Esophagus muscularis mucosa (tissue), 4 donors: Measurements from ENCODE around the gene RPS6KA2. TPM values are rescaled to one million over a fixed set of nuclear protein-coding genes. Genes with fewer than 3 reads are reported as not detected.

Experiments
- DNase-seq: peaks from one replicate; pipeline ENCODE4 v3.0.0-alpha.2; 2017; ENCODE audit errors: extremely low spot score
- H3K27ac ChIP-seq, 4 donors: fragments of 200-600 bp; sonication (generic); replicated peaks in 1 of 4; 1 replicate in 3 of 4; 2 replicates in 1 of 4; pipeline ENCODE4 v1.5.1; 2016 to 2019; ENCODE audit warnings: mild to moderate bottlenecking in 1 of 4
- H3K27me3 ChIP-seq, 4 donors: fragments of 200-600 bp; sonication (generic); one replicate each; pipeline versions ENCODE4 v1.5.1 to v1.6.0; 2016 to 2019
- H3K36me3 ChIP-seq, 4 donors: fragments of 200-600 bp; sonication (generic); one replicate each; pipeline ENCODE4 v1.5.1; 2016 to 2019
- H3K4me1 ChIP-seq, 4 donors: fragments of 200-600 bp; sonication (generic); one replicate each; pipeline ENCODE4 v1.5.1; 2016 to 2019
- H3K4me3 ChIP-seq, 4 donors: fragments of 200-600 bp; sonication (generic); 1 replicate in 2 of 4; 2 replicates in 2 of 4; pipeline ENCODE4 v1.5.1; 2016 to 2019; ENCODE audit warnings: mild to moderate bottlenecking in 4 of 4, moderate library complexity in 1 of 4
- H3K9me3 ChIP-seq, 4 donors: fragments of 200-600 bp; sonication (generic); 1 replicate in 3 of 4; 2 replicates in 1 of 4; pipeline ENCODE4 v1.5.1; 2016 to 2019
- EP300 ChIP-seq: sonication (generic); formaldehyde crosslinking; IDR thresholded peaks from one replicate; pipeline ENCODE4 v1.6.1; 2017; ENCODE audit warnings: antibody characterized with exemption
- POLR2A ChIP-seq: fragments of 450-650 bp; IDR thresholded peaks from one replicate; pipeline ENCODE4 v1.6.1; 2017; ENCODE audit warnings: antibody characterized with exemption, moderate library complexity, mild to moderate bottlenecking, low read depth
- POLR2AphosphoS5 ChIP-seq, 2 donors: sonication (generic); formaldehyde crosslinking; IDR thresholded peaks; one replicate each; pipeline ENCODE4 v1.6.1; 2017; ENCODE audit warnings: antibody characterized with exemption in 2 of 2
- WGBS: methylation state at CpG from one replicate; pipeline ENCODE4 v1.1.5; 2018; 5-methylcytosine and 5-hydroxymethylcytosine counted together
- intact Hi-C: fragments of 100-400 bp; cut with DNase I; formaldehyde crosslinking; loops from one replicate; pipeline ENCODE4 v1.15.1; 2023
- total RNA-seq, 4 donors: library from RNA; depleted of rRNA; stranded (reverse); fragments of >200 nt; gene quantifications; one replicate each; pipeline versions ENCODE4 v1.1.0 to v1.2.1, GENCODE V29; 2016
- TF ChIP-seq, protein P1 (sequence below), 3 experiments: fragments of 200-600 bp in 2 of 3; fragments of 450-650 bp in 1 of 3; sonication (generic) in 2 of 3; IDR thresholded peaks; one replicate each; pipeline ENCODE4 v1.5.1; 2017 to 2019; ENCODE audit warnings: antibody characterized with exemption in 3 of 3, mild to moderate bottlenecking in 2 of 3, moderate library complexity in 1 of 3

Gene RPS6KA2
- total RNA-seq, 4 donors from 2014 or later = 83.9 to 126 (median 112) TPM

DNA sequence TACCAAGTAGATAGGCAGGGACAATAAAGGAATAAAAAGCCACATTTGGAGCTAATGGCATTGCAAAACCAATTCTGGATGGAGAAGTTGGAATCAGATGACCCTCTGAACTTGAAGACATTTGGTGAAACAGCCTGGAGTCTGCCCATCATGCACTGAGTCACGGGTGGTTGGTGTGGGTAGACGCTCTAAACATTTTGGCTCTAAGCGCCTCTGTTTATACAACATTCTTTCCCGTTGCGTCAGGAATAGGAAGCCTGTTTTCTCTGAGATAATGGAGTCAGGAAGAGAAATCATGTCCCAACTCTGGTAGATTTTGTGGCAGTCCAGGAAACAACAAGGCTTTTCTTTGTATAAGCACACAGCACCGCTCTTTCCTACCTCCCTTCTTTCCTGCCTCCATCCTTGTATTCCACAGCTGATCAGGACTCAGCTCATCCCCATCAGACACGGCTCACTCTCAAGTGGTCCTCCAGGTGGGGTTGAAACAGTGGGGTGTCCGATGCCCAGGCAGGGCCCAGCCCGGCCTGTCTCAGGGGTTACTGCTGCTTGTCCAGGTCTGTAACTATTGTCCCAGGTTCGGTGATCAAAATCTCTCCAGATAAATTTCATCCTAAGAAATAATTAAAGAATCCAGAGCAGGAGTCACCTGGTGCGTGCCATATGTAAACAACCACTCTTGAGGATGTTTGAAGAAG lies 28.5 kb downstream of the RPS6KA2 start:
- no peak for DNase-seq
- Histone ChIP-seq H3K9me3 (no peaks in the 10 kb centered on the region), H3K27me3 (no peaks in the 10 kb centered on the region), H3K36me3 (no peaks in the 10 kb centered on the region), H3K4me1 (peaks cover 36 to 56% (median 51%) of the 10 kb centered on the region in 4 donors), H3K4me3 (no peak overlapping the region), H3K27ac (peak overlapping the region; percentile 65 to 78 (median 70))
- no peak for TF ChIP-seq POLR2A
- peak; percentile 69 to 71 for TF ChIP-seq POLR2AphosphoS5 (IDR thresholded peaks at IDR 0.05)
- WGBS = 54% methylated on average over 11 of the region's 11 CpGs
- intact Hi-C loops = no loop called here

DNA sequence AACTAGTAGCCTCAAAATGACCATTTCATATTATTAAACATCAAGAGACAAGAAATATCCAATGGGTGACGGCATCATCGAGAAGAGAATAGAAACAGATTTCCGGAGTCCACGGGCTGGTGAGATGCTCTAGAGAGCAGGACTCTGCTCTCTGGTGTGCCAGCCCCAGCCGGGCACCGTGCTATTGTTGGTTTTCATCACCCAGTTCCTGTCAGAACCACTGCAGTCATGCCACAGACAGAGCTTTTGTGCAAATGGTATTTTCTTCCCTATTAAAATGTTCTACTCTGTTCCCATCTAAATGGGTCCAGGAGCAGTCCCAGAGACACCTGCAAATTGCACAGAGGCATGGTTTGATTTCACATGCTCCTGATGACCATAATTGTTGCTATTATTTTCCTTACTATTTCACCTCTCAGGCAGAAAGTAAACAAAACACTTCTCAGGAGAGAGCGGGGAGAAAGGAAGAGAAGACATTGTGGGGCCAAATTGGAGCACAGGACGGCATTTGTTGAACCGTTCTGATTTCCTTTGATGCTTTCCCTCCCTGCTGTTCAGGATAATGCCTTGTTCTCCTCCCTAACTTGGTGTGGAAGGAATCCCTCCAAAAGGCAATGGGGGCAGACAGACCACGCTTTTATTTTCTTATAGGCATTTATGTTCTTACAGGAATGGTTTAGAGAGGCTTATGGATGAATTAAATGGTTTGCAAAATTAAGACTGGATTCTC lies 29.2 kb downstream of the RPS6KA2 start:
- intact Hi-C loops = no loop called here
- H3K4me1 ChIP-seq = peaks cover 36 to 49% (median 46%) of the 10 kb centered on the region in 4 donors
- WGBS = 83% methylated on average over 10 of the region's 10 CpGs

DNA sequence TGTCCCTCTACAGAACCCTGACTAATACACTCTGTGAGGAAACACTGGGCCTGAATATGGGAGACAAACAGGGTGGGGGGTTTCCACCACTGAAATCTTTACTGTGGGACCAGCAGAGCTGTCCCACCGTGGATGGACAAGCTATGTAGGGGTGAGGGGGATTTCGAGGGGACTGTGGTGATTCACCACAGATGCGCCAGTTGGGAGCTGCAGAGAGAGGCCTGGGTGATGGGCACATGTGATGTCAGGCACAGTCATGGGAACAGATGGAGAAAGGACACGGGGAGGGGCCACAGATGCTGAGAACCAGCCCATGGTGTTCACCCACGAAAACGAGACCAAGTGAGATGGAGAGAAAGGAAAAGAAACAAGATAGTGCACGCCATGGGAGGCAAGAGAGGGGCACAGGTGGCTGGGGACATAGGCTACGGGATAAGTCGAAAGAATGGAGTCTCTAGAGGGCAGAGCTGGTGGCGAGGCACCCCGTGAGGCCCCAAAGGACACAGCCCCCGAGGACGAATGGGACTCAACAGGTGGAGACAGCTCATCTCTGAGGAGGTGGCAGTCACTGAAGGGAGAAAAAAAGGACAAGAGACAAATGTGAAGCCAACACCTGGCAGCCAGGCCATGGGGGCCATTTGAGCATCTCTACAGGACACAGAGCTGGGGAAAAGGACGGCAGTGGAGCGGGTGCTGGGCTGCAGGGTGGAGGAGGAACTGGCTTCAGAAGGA lies 30.1 kb downstream of the RPS6KA2 start:
- TF ChIP-seq POLR2AphosphoS5 (IDR thresholded peaks at IDR 0.05) (no peak), POLR2A (no peak), EP300 (no peak)
- TF ChIP-seq, protein P1, sequence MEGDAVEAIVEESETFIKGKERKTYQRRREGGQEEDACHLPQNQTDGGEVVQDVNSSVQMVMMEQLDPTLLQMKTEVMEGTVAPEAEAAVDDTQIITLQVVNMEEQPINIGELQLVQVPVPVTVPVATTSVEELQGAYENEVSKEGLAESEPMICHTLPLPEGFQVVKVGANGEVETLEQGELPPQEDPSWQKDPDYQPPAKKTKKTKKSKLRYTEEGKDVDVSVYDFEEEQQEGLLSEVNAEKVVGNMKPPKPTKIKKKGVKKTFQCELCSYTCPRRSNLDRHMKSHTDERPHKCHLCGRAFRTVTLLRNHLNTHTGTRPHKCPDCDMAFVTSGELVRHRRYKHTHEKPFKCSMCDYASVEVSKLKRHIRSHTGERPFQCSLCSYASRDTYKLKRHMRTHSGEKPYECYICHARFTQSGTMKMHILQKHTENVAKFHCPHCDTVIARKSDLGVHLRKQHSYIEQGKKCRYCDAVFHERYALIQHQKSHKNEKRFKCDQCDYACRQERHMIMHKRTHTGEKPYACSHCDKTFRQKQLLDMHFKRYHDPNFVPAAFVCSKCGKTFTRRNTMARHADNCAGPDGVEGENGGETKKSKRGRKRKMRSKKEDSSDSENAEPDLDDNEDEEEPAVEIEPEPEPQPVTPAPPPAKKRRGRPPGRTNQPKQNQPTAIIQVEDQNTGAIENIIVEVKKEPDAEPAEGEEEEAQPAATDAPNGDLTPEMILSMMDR (IDR thresholded peaks at IDR 0.05) = no peak

More for the DNA sequence above, 29.2 kb downstream of the RPS6KA2 start:
- DNase-seq = no peak
- H3K27ac ChIP-seq = peak overlapping the region; percentile 65 to 78 (median 70)
- TF ChIP-seq POLR2A = no peak
- no peak for TF ChIP-seq EP300
- TF ChIP-seq, protein P1 (IDR thresholded peaks at IDR 0.05) = no peak
- no peak for TF ChIP-seq POLR2AphosphoS5 (IDR thresholded peaks at IDR 0.05)
- no peak overlapping the region for H3K4me3 ChIP-seq
- H3K27me3 ChIP-seq = no peaks in the 10 kb centered on the region
- no peaks in the 10 kb centered on the region for H3K9me3 ChIP-seq
- no peaks in the 10 kb centered on the region for H3K36me3 ChIP-seq

DNA sequence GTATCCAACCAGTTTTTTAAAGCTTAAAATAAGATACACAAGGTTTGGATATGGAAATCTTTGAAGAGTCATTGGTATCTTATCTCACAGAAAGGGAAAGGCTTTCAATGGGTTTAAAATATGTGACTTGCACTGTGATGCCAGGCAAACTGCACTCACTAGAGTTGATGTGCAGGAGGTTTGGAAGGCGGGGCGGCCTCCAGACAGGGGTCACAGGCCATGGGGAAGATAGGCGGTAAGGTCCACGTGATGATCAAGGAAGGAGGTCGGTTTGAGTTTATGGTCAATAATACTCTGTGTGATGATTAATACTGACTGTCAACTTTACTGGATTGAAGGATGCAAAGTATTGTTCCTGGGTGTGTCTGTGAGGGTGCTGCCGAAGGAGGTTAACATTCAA lies 31.1 kb downstream of the RPS6KA2 start:
- Histone ChIP-seq H3K27ac (peak overlapping the region; percentile 39 to 54 (median 51)), H3K4me3 (no peak overlapping the region), H3K27me3 (no peaks in the 10 kb centered on the region), H3K9me3 (no peaks in the 10 kb centered on the region), H3K36me3 (no peaks in the 10 kb centered on the region), H3K4me1 (peaks cover 36 to 56% (median 51%) of the 10 kb centered on the region in 4 donors)
- DNase-seq = no peak
- intact Hi-C loops = no loop called here
- 89% methylated on average over 6 of the region's 6 CpGs for WGBS
- TF ChIP-seq POLR2AphosphoS5 (IDR thresholded peaks at IDR 0.05) (no peak), EP300 (no peak), POLR2A (no peak)
- TF ChIP-seq, protein P1 (IDR thresholded peaks at IDR 0.05) = no peak

More for the DNA sequence above, 30.1 kb downstream of the RPS6KA2 start:
- WGBS = 92% methylated on average over 15 of the region's 15 CpGs
- H3K4me1 ChIP-seq = peaks cover 36 to 49% (median 49%) of the 10 kb centered on the region in 4 donors
- peak overlapping the region in 3 of 4 donors; percentile 52 to 78 (median 54) for H3K27ac ChIP-seq
- H3K9me3 ChIP-seq = no peaks in the 10 kb centered on the region
- no peaks in the 10 kb centered on the region for H3K27me3 ChIP-seq
- intact Hi-C loops = no loop called here
- DNase-seq = no peak
- H3K36me3 ChIP-seq = no peaks in the 10 kb centered on the region
- H3K4me3 ChIP-seq = no peak overlapping the region
